GM10847 (cell line): Measurements from ENCODE around the gene ZER1.
A peak's percentile ranks its signal among the peaks of the same experiment; 100 is the strongest.

Experiments used
- POLR2A ChIP-seq: IDR thresholded peaks from 2 replicates; pipeline ENCODE4 v1.6.1; 2011; ENCODE audit not compliant: insufficient read length; ENCODE audit errors: extremely low read depth

The ZER1 gene

GRCh38 chr9:128771745-128772519 lies at the start of gene ZER1:
ZER1 (minus strand) TSS chr9:128771927; CDS start chr9:128755565, 16,362 bp downstream.
- peak; percentile 53 for TF ChIP-seq POLR2A

DNA sequence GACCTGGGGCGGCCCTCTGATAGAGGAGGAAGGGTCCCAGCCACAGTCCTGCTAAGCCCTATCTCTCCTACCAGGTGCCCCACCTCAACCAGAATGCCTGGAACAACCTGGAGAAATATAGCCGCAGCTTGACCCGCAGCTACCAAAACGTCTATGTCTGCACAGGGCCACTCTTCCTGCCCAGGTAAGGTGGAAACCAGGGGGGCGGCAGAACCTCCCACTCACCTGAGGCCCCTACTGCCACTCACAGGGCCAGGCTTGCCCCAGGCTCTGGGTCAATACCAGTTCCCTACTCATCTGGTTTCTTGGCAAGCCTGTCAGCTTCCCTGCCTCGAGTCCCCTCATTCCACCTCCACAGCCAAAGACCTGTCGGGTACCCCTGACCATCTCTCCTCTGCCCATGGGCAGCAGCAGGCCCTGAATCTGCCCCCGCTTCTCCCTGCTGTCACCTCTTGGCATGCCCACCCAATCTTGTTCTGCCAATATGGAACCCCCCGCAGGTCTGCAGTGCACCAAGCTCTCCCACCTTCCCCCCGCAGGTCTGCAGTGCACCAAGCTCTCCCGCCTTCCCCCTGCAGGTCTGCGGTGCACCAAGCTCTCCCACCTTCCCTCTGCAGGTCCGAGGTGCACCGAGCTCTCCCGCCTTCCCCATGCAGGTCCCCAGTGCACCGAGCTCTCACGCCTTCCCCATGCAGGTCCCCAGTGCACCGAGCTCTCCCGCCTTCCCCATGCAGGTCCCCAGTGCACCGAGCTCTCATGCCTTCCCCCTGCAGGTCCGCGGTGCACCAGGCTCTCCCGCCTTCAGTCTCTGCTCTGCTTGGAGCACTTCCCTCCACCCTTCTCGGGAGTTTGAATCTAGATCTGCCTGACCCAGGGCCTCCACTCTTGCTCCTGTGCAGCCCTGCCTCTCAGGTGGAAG lies 49.2 kb upstream of the ZER1 start:
- no peak for TF ChIP-seq POLR2A

GRCh38 chr9:128819716-128820664 lies 48.3 kb upstream of the ZER1 start:
- no peak for TF ChIP-seq POLR2A

DNA sequence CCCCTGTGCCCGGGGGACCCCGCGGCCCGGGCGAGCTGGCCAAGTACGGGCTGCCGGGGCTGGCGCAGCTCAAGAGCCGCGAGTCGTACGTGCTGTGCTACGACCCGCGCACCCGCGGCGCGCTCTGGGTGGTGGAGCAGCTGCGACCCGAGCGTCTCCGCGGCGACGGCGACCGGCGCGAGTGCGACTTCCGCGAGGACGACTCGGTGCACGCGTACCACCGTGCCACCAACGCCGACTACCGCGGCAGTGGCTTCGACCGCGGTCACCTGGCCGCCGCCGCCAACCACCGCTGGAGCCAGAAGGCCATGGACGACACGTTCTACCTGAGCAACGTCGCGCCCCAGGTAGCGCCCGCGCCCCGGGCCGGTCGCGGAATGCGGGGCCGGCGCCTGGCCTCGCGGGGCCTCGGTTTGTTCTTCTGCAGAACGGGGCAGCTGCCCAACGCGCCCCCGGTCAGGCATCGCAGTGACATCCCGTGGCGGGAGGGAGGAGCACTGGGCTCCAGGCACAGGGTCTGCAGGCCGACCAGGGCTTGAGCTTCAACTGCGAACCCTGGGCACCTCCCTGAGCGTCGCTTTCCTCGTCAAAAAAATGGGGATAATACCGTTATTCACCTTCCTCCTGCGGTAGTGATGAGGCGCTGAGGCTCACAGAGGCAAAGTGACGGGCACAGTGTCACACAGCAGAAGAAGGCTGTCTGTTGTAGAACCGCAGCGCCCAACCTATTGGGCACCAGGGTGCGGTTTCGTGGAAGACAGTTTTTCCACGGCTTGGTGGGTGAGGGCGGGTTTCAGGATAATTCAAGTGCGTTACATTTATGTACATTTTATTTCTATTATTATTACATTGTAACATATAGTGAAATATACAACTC lies 47.4 kb upstream of the ZER1 start:
- TF ChIP-seq POLR2A: no peak

- peak; percentile 79 for TF ChIP-seq POLR2A
These were observed 46.5 kb upstream of the ZER1 start, which contains the start of gene ENDOG for GRCh38 chr9:128818099-128818838. ENDOG (plus strand) TSS chr9:128818500; CDS start chr9:128818685, 185 bp downstream.

- TF ChIP-seq POLR2A: no peak
These were observed 39.1 kb upstream of the ZER1 start for GRCh38 chr9:128810873-128811272.

DNA sequence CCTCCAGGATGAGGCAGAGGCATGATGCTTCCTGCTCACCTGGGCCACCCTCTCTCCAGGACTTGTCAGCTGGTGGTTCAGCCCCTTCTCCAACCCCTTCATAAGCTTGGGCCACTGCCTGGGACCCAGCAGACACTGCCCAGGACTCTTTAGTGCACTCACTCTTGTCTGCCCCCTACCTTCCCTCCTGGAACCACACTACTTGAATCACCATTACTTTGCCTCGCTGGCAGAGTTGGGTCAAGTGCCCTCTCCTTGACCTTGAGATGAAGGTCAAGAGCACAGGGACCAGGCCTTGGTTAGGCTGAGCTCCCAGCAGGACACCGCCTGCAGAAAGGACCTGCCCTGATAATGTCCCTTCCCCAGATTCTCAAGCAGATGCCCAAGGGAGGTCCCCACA lies 38.1 kb upstream of the ZER1 start:
- no peak for TF ChIP-seq POLR2A

DNA sequence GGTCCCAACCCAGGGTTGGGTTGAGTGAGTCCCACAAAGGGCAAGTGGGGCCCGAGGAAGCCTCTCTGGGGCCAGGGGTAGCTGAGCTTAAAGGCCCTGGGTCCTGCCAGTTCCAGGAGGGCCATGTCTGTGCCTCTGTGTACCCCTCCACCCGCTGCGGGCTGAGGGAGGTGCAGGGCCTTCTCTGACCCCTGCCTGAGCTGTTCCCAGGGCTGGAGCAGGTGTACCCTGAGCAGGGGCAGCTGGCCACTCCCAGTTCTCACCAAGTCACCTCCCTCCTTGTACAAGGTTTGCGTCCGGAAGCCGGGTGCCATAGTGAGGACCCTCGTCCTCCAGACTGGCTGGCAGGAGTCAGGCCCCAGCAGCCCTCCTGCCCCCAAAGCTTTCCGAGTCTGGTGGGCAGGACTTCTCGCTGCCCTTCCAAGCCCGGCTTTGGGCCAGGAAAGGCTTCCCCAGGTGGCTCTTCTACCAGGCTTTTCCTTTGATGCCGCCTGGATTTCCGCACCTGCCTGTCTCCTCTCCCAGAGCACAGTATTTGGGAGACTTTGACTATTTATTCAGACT lies 37.4 kb upstream of the ZER1 start:
- TF ChIP-seq POLR2A: no peak

GRCh38 chr9:128808543-128808942 lies 36.8 kb upstream of the ZER1 start:
- no peak for TF ChIP-seq POLR2A

DNA sequence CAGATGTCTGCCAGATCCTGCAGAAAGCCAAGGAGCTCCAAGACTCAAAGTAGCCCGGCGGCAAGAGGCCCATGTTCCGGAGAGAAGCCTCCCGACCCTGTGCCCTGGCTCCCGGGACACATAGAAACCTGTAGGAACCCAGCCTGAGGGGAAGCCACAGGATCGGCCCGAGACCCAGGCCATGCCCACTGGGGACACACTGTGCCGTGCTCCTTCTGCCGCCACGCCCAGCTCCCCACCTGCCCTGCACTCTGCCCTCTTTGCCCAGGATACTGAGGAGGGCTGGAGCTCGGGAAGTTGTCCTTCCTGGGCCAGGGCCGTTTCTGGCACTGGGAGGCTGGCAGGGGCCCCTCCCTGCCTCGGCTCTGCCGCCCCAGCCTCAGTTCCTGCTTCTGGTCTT lies 36.1 kb upstream of the ZER1 start:
- no peak for TF ChIP-seq POLR2A

DNA sequence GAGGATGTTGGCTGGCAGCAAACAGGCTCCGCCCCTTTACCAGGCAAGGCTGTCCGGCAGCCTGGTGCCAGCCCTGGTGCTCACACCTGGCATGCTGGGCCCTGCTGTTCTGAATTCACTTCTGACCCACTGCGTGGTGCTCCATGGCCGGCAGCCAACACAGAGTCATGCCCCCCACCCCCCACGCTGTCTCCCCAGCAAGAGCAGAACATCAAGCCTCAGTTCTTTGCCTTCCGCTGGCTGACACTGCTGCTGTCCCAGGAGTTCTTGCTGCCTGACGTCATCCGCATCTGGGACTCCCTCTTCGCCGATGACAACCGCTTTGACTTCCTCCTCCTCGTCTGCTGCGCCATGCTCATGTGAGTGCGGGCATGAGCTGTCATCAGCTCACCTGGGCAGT lies 33.9 kb upstream of the ZER1 start:
- no peak for TF ChIP-seq POLR2A

DNA sequence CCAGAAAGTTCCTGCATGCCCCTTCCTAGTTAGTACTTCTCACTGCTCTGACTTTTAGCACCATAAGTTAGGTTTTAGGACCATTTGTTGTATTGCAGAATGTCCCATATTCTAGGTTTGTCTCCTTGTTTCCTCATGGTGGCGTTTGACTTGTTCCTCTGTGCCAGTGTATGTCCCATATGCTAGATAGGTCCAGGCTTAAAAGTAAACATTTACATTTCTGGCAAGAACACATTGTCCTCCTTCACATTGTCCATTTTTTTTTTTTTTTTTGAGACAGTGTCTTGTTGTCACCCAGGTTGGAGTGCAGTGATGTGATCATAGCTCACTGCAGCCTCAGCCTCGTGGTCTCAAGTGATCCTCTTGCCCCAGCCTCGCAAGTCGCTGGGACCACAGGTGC lies 30.8 kb upstream of the ZER1 start:
- no peak for TF ChIP-seq POLR2A

DNA sequence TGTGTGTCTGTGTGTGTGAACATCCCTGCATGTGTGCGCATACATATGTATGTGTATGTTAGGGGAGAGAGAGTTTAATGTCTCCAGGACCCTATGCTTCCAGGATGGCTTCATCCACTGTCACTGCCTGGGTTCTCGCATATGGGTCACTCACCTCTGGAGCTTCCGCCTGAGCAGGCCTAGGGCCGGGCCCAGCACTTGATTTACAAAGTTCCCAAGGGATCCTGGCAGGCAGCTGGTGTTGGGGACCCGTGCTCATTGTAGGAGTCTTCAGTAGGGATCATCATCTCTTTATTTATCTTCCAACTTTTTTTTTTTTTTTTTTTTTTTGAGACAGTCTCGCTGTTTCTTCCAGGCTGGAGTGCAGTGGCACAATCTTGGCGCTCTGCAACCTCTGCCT lies 28.3 kb upstream of the ZER1 start:
- TF ChIP-seq POLR2A: no peak
